ENCODE measurements around the gene MALRD1.
"Not testable (repeated sequence)": the region's sequence is repeated elsewhere in the genome, so short reads cannot be mapped to it uniquely, and the experiment has no call there.

GRCh38 chr10:19769826-19770225, 721.2 kb downstream of the MALRD1 start:
- not testable (repeated sequence) for TF ChIP-seq CTCF (IDR thresholded peaks at IDR 0.05; ENCODE audit: poor library complexity); EZH2phosphoT487 (IDR thresholded peaks at IDR 0.05; ENCODE audit: low read depth, severe bottlenecking, unreplicated experiment)
